Activated T-helper 1 cell treated with anti-CD3 and anti-CD28 coated beads, Interleukin-12 subunit alpha, Interleukin-12 subunit beta, Interleukin-2, Interleukin-4 antibody, amounts not matched to agents 30 ng/mL and 10 ng/mL and 1 ng/mL, durations not matched to agents 14 hours and 24 hours and 36 hours (primary cell): ENCODE results near the gene PACSIN1. TPM values are rescaled to one million over a fixed set of nuclear protein-coding genes. Genes with fewer than 3 reads are reported as not detected.

Experiments used
- DNase-seq: peaks from one replicate; pipeline ENCODE4 v3.0.0; 2021; ENCODE audit warnings: low spot score
- H3K27ac Mint-ChIP-seq: one replicate; pipeline ENCODE4 v1.8.0; 2021; ENCODE audit warnings: mild to moderate bottlenecking, mixed read lengths
- H3K27me3 Mint-ChIP-seq: one replicate; pipeline ENCODE4 v1.8.0; 2022; ENCODE audit warnings: mild to moderate bottlenecking, moderate library complexity, mixed read lengths; ENCODE audit not compliant: insufficient read depth
- H3K36me3 Mint-ChIP-seq: one replicate; pipeline ENCODE4 v1.8.0; 2021; ENCODE audit warnings: low read depth, mixed read lengths
- H3K4me1 Mint-ChIP-seq: one replicate; pipeline ENCODE4 v1.8.0; 2021; ENCODE audit warnings: low read depth, mixed read lengths
- H3K4me3 Mint-ChIP-seq: one replicate; pipeline ENCODE4 v1.8.0; 2021; ENCODE audit warnings: mild to moderate bottlenecking, moderate library complexity, mixed read lengths
- H3K9me3 Mint-ChIP-seq: one replicate; pipeline ENCODE4 v1.8.0; 2021; ENCODE audit warnings: mixed read lengths
- intact Hi-C: fragments of 100-400 bp; cut with micrococcal nuclease; formaldehyde crosslinking; loops from one replicate; pipeline ENCODE4 v1.15.1; 2024
- total RNA-seq: library from RNA; stranded (reverse); gene quantifications from 2 replicates; pipeline ENCODE4 v1.2.3, GENCODE V29; 2022

Gene PACSIN1
- total RNA-seq, 1 donor from 2014 or later = not detected

DNA sequence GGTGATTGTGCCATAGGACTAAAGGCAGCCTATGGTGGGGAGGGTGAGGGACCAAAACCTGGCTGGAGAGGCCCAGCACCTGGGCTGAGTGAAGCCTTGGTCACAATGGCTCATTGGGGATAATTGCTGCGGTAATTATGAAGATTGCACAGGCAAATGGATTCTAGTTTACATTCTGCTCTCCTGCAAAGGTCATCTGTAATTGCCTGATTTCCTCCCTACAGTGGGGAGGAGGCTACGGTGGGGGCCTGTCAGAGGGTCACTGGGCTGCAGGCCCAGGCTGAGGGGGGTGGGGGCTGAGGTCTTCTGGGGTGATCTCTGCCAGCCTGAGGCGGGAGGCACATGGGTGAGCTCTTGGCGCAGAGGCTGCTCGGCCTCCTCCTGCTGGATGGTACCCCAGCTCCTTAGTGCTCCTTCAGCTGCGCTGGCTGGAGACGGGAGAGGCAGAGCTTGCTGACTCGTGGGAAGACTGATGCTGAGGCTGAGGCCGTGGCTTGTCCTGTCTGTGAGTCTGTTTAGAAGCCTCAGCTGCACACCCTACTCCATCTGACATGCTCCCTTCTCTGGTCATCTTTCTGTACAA, 30.3 kb downstream of the PACSIN1 start:
- Mint-ChIP-seq H3K36me3 (no peaks in the 10 kb centered on the region), H3K4me3 (no peak overlapping the region), H3K27ac (no peak overlapping the region), H3K27me3 (no peaks in the 10 kb centered on the region), H3K9me3 (no peaks in the 10 kb centered on the region), H3K4me1 (peaks cover under 1% of the 10 kb centered on the region)
- DNase-seq = no peak
- intact Hi-C loops = no loop called here

DNA sequence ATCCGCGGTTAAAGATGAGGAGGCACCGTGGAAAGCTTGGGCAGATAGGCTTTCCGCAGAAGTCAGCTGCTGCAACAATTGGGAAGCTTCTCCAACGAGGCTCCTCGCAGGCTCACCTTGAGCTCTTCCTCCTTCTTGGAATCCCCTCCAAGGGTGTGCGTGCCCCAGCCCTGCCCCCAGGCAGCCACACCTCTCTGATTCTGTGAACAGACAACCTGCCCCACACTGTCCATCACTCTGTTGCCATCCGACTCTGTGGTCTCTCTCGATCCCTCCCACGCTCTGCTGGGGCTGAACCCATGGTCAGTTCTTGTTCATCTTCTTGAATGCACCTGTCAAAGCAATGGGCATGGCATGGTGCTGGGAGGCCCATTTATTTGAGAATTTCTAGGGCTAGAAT, 31.5 kb downstream of the PACSIN1 start:
- H3K4me1 Mint-ChIP-seq = no peaks in the 10 kb centered on the region
- H3K36me3 Mint-ChIP-seq = no peaks in the 10 kb centered on the region
- no peak overlapping the region for H3K4me3 Mint-ChIP-seq
- no peak for DNase-seq
- intact Hi-C loops = no loop called here
- H3K27ac Mint-ChIP-seq = no peak overlapping the region
- no peaks in the 10 kb centered on the region for H3K27me3 Mint-ChIP-seq
- no peaks in the 10 kb centered on the region for H3K9me3 Mint-ChIP-seq

DNA sequence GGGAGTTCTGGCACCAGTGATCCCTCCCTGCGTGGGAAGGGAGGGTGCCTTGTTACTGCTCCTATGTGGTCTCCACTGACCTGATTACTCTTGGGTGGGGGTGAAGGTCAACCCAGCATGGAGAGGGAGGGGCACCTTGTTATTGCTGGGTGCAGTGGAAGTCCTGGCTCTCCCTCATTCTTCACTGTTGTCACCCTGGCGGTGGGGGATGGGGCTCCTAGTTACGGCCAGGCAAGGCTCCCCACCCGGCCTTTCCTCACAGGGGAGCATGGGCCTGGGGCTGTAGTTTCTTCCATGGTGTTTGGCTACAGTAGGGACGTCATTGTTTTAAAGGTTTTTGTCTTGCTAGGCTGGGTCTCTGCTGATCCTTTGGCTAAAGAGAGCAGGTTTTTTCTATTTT, 40.8 kb downstream of the PACSIN1 start:
- intact Hi-C loops = no loop called here
- H3K36me3 Mint-ChIP-seq = no peaks in the 10 kb centered on the region
- no peak for DNase-seq
- no peaks in the 10 kb centered on the region for H3K9me3 Mint-ChIP-seq
- no peak overlapping the region for H3K27ac Mint-ChIP-seq
- H3K4me1 Mint-ChIP-seq = no peaks in the 10 kb centered on the region
- H3K27me3 Mint-ChIP-seq = peaks cover 16% of the 10 kb centered on the region
- H3K4me3 Mint-ChIP-seq = no peak overlapping the region

DNA sequence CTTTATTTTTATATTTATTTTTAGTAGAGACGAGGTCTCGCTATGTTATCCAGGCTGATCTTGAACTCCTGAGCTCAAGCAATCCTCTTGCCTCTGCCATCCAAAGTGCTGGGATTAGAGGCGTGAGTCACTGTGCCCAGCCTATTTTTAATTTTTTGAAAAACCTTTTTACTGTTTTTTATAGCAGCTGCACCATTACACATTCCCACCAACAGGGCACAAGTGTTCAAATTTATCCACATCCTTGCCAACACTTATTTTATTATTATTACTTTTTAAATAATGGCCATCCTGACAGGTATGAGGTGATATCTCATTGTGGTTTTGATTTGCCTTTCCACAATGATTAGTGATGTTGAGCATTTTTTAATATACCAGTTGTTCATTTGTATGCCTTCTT, 42.5 kb downstream of the PACSIN1 start:
- no peak overlapping the region for H3K4me3 Mint-ChIP-seq
- peaks cover 16% of the 10 kb centered on the region for H3K27me3 Mint-ChIP-seq
- DNase-seq = no peak
- H3K4me1 Mint-ChIP-seq = no peaks in the 10 kb centered on the region
- H3K9me3 Mint-ChIP-seq = no peaks in the 10 kb centered on the region
- intact Hi-C loops = no loop called here
- no peak overlapping the region for H3K27ac Mint-ChIP-seq
- H3K36me3 Mint-ChIP-seq = no peaks in the 10 kb centered on the region

DNA sequence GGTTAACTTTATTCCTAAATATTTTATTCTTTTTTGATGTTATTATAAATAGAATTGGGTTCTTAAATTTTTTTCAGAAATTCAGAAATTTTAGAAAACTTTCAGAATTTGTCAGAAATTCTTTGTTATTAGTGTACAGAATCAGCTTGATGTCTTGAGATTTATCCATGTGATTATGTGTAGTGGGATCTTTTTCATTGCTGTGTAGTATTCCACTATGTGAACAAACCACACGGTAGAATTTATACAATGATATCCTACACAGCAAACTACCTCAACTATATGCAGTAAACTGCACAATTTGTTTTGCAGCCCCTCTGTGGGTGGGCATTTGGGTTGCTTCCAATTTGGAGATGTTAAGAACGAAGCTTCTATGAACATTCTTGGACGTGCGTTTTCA, 43.9 kb downstream of the PACSIN1 start:
- no peak overlapping the region for H3K27ac Mint-ChIP-seq
- H3K4me3 Mint-ChIP-seq = no peak overlapping the region
- H3K4me1 Mint-ChIP-seq = no peaks in the 10 kb centered on the region
- peaks cover 22% of the 10 kb centered on the region for H3K27me3 Mint-ChIP-seq
- H3K9me3 Mint-ChIP-seq = no peaks in the 10 kb centered on the region
- intact Hi-C loops = no loop called here
- DNase-seq = no peak
- H3K36me3 Mint-ChIP-seq = no peaks in the 10 kb centered on the region

DNA sequence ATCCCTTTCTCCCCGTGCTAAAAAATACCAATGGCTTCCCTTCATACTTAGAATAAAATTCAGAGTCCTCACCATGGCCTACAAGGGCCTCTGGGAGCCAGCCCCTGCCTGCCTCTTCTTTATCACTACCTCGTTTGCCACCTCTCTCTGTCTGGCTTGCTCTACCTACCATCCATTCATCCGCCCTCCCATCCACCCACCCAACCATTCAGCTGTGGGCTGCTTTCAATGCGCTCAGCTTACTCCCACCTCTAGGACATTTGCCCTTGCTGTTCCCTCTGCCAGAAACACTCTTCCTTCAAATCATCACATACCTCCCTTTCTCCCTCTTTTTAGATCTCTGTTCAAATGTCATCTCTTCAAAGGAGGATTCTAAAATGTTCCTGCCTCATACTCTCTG, 44.4 kb downstream of the PACSIN1 start:
- no peak for DNase-seq
- intact Hi-C loops = no loop called here
- no peaks in the 10 kb centered on the region for H3K9me3 Mint-ChIP-seq

DNA sequence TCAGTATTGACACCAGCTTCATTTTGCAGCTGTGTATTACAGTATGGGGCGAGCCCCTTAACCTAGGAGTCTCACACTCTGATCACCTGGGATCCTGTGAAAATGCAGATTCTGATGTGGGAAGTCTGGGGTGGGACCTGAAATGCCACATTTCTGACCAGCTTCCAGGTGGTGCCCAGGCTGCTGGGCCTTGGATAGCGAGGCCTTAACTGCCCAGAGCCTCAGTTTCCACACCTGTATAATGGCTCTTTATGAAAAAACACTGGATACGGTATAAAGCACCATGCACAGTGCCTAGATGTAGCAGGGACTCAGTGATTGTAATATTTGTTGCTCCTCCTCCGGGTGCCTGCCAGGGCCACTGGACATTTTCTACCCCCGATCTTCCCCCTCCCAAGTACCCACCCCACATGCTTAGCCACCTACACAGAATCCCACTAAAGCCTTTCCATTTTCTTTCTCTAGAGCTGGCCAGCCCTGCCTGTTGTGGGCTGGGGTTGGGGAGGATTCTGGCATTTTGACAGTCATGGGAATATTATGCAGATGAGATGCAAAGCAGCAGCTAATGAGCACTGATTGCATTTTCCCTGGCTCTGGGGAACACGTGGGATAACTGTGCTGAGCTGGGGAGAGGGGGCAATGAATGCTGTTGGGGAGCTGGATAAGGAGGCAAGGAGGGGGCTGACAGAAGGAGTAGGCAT, 45.5 kb downstream of the PACSIN1 start:
- Mint-ChIP-seq H3K27me3 (peaks cover 17% of the 10 kb centered on the region), H3K27ac (no peak overlapping the region), H3K4me1 (no peaks in the 10 kb centered on the region), H3K36me3 (no peaks in the 10 kb centered on the region), H3K4me3 (no peak overlapping the region), H3K9me3 (no peaks in the 10 kb centered on the region)
- intact Hi-C loops = no loop called here
- no peak for DNase-seq

More for the DNA sequence above, 44.4 kb downstream of the PACSIN1 start:
- H3K4me3 Mint-ChIP-seq = no peak overlapping the region
- H3K27ac Mint-ChIP-seq = no peak overlapping the region
- peaks cover 22% of the 10 kb centered on the region for H3K27me3 Mint-ChIP-seq
- no peaks in the 10 kb centered on the region for H3K36me3 Mint-ChIP-seq
- no peaks in the 10 kb centered on the region for H3K4me1 Mint-ChIP-seq

DNA sequence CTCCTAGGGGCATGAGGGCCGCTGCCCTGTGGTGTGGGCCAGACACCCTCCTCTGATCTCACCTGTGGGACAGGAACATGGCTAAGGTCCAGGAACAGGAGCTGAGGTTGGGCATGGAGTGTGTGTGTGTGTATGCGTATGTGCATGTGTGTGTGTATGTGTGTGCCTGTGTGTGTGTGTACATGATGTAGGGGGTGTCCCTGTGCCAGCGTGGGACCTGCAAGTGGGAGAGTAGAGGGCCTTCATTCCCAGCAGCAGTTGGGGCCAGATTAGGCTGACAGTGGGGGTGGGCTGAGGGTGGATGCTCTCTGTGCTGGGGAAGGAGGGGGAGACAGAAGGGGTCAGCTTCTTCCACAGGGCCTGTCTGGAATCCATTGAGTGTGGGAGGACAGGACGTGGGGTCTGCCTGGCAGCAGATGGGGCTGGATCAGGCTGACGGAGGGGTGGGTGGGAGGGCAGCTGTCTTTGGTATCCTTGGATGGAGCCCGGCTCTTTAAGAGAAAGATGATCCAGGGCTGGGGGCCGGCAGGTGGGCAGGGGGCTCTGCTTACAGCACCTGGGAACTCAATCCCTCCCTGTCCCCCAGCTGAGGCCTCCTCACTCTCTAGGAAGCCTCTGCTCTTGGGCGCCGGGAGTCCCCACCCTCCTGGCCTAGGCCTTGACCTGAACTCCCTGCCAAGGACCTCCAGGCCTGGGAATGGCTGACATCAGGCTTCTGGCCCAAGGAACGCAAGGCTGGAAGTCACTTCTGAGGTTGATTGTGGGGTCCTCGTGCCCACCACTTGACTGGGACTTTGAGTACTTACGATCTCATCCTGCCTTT, 46.2 kb downstream of the PACSIN1 start:
- Mint-ChIP-seq H3K27ac (no peak overlapping the region), H3K27me3 (peaks cover 11% of the 10 kb centered on the region), H3K4me1 (no peaks in the 10 kb centered on the region), H3K36me3 (no peaks in the 10 kb centered on the region), H3K9me3 (no peaks in the 10 kb centered on the region), H3K4me3 (no peak overlapping the region)
- DNase-seq = no peak
- intact Hi-C loops = no loop called here

DNA sequence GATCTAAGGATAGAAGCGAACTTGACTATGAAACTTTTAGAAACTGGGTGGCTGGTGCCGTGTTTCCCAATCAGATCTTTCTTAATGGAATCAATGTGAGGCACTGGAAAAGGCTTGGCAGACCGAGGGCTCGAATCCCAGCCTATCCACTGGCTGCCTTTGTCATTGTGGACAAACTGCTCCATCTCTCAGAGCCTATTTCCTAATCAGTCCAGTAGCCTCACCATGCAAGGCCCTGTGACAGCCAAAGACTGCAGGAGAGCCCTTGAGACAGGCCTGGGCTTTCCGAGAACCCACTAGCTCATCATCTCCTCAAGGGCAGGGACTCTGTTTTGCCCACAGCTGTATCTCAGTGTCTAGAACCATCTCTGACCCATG, 46.9 kb downstream of the PACSIN1 start:
- no peak overlapping the region for H3K27ac Mint-ChIP-seq
- no peaks in the 10 kb centered on the region for H3K4me1 Mint-ChIP-seq
- H3K27me3 Mint-ChIP-seq = peaks cover 9% of the 10 kb centered on the region
- no peak overlapping the region for H3K4me3 Mint-ChIP-seq
- no peaks in the 10 kb centered on the region for H3K36me3 Mint-ChIP-seq
- intact Hi-C loops = no loop called here
- DNase-seq = no peak
- H3K9me3 Mint-ChIP-seq = no peaks in the 10 kb centered on the region

DNA sequence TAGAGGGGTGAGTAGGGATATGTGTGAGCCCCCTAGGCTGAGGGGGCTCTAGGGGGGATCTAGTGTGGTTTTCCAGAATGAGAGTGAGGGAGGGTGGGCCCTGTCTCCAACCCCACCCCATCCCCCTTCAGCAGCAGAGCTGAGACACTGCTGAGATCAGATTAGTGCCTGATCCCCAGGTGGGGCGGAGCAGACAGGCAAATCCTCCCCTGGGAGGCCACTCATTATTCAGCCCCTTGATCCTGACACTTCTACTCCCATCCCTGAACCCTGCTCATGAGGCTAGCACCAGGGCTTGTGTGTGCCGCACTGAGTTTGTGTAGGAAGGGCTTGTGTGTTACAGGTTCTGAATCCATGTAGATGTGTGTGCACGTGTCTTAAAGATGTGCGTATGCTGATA, 47.8 kb downstream of the PACSIN1 start:
- Mint-ChIP-seq H3K36me3 (no peaks in the 10 kb centered on the region), H3K4me1 (no peaks in the 10 kb centered on the region), H3K4me3 (no peak overlapping the region), H3K27me3 (peaks cover 9% of the 10 kb centered on the region), H3K9me3 (no peaks in the 10 kb centered on the region), H3K27ac (no peak overlapping the region)
- intact Hi-C loops = no loop called here
- DNase-seq = no peak

DNA sequence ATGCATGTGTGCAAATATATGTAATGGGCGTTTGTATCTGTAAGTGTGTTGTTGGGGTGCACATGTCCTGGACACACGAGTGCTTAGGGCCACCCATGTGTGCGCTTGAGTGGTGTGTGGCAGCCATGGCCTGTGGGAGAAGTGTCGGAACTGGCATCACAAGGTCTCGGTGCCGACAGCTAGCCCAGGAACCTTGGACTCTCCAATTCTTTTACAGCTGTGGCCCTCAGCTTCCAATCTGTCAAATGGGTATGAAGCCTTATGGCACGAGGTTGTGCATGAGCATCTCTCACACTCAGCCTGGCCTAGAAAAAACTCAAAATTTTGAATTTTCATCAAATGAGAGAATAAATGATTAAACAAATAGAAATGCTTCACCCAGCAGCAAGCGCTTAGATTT, 48.2 kb downstream of the PACSIN1 start:
- no peaks in the 10 kb centered on the region for H3K36me3 Mint-ChIP-seq
- peaks cover 9% of the 10 kb centered on the region for H3K27me3 Mint-ChIP-seq
- H3K9me3 Mint-ChIP-seq = no peaks in the 10 kb centered on the region
- intact Hi-C loops = no loop called here
- no peak overlapping the region for H3K4me3 Mint-ChIP-seq
- no peak for DNase-seq
- no peaks in the 10 kb centered on the region for H3K4me1 Mint-ChIP-seq
- H3K27ac Mint-ChIP-seq = no peak overlapping the region

DNA sequence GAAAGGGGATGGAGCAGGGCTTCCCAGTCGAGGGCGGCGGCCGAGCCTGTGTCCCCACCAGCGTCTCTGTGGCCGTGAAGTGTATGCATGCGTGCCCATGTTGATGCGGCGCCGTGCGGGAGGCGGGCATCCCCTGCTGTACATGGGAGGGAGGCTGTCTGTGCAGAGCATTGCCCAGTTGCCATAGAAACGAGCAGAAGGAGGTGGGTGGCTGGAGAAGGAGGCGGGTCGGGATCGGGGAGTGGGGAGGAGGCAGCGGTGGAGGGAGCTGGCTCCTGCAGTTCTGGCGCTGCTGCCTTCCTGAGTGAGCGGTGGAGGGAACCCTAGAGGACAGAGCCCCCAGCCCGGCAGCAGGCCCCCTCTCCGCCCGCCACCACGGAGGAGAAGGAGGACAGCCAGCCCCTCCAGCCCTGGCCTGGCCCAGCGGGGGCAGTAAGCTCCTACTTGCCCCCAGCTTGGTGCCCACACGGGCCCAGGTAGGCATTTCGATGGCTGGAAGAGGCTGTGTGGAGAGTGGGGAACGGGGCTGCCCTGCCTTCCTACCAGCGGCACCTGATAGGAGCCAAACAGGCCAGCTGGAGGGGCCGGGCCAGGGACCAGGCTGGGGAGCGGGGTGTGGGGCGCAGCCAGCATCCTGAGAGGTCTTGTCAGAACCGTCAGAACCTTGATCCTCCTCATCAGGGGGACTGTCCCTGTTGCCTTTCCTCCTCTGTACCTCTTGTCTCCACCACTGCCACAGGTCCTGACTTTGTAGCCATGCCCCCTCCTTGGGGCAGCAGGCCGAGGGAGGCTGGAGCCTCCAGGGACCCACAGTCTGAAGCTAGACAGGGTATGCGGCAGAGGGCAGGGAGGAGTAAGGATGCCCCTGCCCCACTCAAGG, 49.0 kb downstream of the PACSIN1 start:
- intact Hi-C loops = no loop called here
- Mint-ChIP-seq H3K27ac (no peak overlapping the region), H3K27me3 (peaks cover 9% of the 10 kb centered on the region), H3K4me1 (no peaks in the 10 kb centered on the region), H3K36me3 (no peaks in the 10 kb centered on the region), H3K4me3 (no peak overlapping the region), H3K9me3 (no peaks in the 10 kb centered on the region)
- no peak for DNase-seq
